HEK293T (cell line): ENCODE data around the gene SLC29A1.
A peak's percentile ranks its signal among the peaks of the same experiment; 100 is the strongest.

Source experiments
- CTCF ChIA-PET: fragments of 350-600 bp; formaldehyde crosslinking; extraction: SDS; loops from one replicate; lab custom pipeline; 2021; ENCODE audit warnings: antibody characterized with exemption, inconsistent platforms; lab: Yijun Ruan, JAX
- POLR2A ChIA-PET: fragments of 350-600 bp; formaldehyde crosslinking; extraction: SDS; loops from one replicate; lab custom pipeline; 2020; ENCODE audit warnings: antibody characterized with exemption, inconsistent platforms; lab: Yijun Ruan, JAX
- DNase-seq: peaks from one replicate; pipeline ENCODE4 v3.0.0; 2012; ENCODE audit warnings: mixed read lengths; ENCODE audit errors: extremely low spot score
- ARNT ChIP-seq: fragments of 450-650 bp; IDR thresholded peaks from 2 replicates; pipeline ENCODE4 v1.6.1; 2017; ENCODE audit warnings: mild to moderate bottlenecking
- BHLHE40 ChIP-seq: fragments of 450-650 bp; IDR thresholded peaks from 2 replicates; pipeline ENCODE4 v1.6.1; 2016; ENCODE audit warnings: mild to moderate bottlenecking, moderate library complexity, borderline replicate concordance
- CTBP1 ChIP-seq: fragments of 450-650 bp; IDR thresholded peaks from 2 replicates; pipeline ENCODE4 v1.6.1; 2016; ENCODE audit warnings: borderline replicate concordance
- ELF4 ChIP-seq: fragments of 450-650 bp; IDR thresholded peaks from 2 replicates; pipeline ENCODE4 v1.6.1; 2017; ENCODE audit warnings: antibody characterized with exemption
- FOXA1 ChIP-seq: fragments of 450-650 bp; IDR thresholded peaks from 2 replicates; pipeline ENCODE4 v1.6.1; 2016; ENCODE audit warnings: mild to moderate bottlenecking
- FOXK2 ChIP-seq: fragments of 450-650 bp; IDR thresholded peaks from 2 replicates; pipeline ENCODE4 v1.6.1; 2016; ENCODE audit warnings: mild to moderate bottlenecking
- FOXM1 ChIP-seq: fragments of 450-650 bp; IDR thresholded peaks from 2 replicates; pipeline ENCODE4 v1.6.1; 2017; ENCODE audit warnings: mild to moderate bottlenecking, borderline replicate concordance
- HDGF ChIP-seq: fragments of 450-650 bp; IDR thresholded peaks from 2 replicates; pipeline ENCODE4 v1.6.1; 2017; ENCODE audit warnings: antibody characterized with exemption, borderline replicate concordance
- L3MBTL2 ChIP-seq: fragments of 450-650 bp; conservative IDR thresholded peaks from 2 replicates; pipeline ENCODE4 v1.6.1; 2016; ENCODE audit warnings: mild to moderate bottlenecking
- LEF1 ChIP-seq: fragments of 450-650 bp; IDR thresholded peaks from 2 replicates; pipeline ENCODE4 v1.6.1; 2017; ENCODE audit warnings: mild to moderate bottlenecking, borderline replicate concordance
- NFRKB ChIP-seq: fragments of 450-650 bp; IDR thresholded peaks from 2 replicates; pipeline ENCODE4 v1.6.1; 2016; ENCODE audit warnings: mild to moderate bottlenecking, moderate library complexity
- SP1 ChIP-seq: fragments of 450-650 bp; IDR thresholded peaks from 2 replicates; pipeline ENCODE4 v1.6.1; 2017
- SUZ12 ChIP-seq: fragments of 450-650 bp; IDR thresholded peaks from 2 replicates; pipeline ENCODE4 v1.6.1; 2016; ENCODE audit warnings: mild to moderate bottlenecking
- TARDBP ChIP-seq: fragments of 450-650 bp; IDR thresholded peaks from 2 replicates; pipeline ENCODE4 v1.6.1; 2016
- ZNF384 ChIP-seq: fragments of 450-650 bp; IDR thresholded peaks from 2 replicates; pipeline ENCODE4 v1.6.1; 2016
- TF ChIP-seq, protein P1 (sequence below): fragments of 450-650 bp; IDR thresholded peaks from 2 replicates; pipeline ENCODE4 v1.6.1; 2016

The SLC29A1 gene

DNA sequence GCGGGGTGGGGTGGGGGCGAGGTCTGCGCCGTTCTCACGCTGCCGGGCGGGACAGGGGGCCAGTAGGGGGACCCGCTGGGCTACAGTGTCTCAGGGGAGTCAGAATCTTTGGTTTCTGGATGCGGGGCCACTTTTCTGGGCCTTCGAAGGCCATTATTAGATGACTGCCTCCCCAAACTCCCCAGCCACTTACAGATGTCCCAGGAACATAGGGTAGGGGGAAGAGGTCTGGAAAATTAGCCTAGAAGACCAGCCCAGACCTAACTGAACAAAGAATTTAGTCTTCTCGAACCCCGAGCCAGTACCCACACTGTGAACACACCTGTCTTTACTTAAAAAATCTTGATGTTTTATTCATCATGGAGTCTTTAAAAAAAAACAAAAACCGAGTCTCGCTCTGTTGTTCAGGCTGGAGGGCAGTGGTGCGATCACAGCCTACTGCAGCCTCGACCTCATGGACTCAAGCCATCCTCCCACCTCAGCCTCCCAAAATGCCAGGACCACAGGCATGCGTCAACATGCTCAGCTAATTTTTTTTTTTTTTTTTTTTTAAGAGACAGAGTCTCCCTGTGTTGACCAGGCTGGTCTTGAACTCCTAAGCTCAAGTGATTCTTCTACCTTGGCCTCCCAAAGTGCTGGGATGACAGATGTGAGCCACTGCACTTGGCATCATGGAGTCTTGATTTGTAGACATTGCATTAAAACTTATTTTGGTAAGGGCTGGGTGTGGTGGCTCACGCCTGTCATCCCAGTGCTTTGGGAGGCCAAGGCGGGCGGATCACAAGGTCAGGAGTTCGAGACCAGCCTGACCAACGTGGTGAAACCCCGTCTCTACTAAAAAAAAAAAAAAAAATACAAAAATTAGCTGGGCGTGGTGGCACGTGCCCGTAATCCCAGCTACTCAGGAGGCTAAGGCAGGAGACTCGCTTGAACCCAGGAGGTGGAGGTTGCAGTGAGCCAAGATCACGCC, 3.3 kb upstream of the SLC29A1 start:
- ChIA-PET POLR2A (interaction anchor here (0.6 to 2.2 kb wide), 12 partner anchors 10 to 1206 kb away, joined by 3 to 14 read pairs (median 4); partner anchors contain the start of genes HSP90AB1, KLHDC3 and SLC35B2), CTCF (interaction anchor here (0.5 to 1.5 kb wide), 4 partner anchors 9 to 48 kb away, joined by 3 to 4 read pairs (median 4); no protein-coding TSS in a partner anchor)
- DNase-seq, result no peak
- TF ChIP-seq ARNT, result no peak

- ChIA-PET POLR2A (interaction anchor here (1.0 to 8.0 kb wide), 2 partner anchors 26 to 31 kb away, joined by 3 to 65 read pairs; partner anchors contain the start of gene HSP90AB1), CTCF (interaction anchor here (0.6 kb wide), 2 partner anchors 13 to 20 kb away, joined by 3 to 4 read pairs; no protein-coding TSS in a partner anchor)
- TF ChIP-seq ELF4 (no peak), ZNF384 (no peak), TARDBP (no peak), HDGF (no peak), LEF1 (no peak), FOXM1 (no peak), CTBP1 (no peak), SUZ12 (no peak), FOXA1 (no peak), FOXK2 (no peak), ARNT (no peak), BHLHE40 (no peak), SP1 (no peak), NFRKB (no peak), L3MBTL2 (no peak)
- TF ChIP-seq, protein P1, sequence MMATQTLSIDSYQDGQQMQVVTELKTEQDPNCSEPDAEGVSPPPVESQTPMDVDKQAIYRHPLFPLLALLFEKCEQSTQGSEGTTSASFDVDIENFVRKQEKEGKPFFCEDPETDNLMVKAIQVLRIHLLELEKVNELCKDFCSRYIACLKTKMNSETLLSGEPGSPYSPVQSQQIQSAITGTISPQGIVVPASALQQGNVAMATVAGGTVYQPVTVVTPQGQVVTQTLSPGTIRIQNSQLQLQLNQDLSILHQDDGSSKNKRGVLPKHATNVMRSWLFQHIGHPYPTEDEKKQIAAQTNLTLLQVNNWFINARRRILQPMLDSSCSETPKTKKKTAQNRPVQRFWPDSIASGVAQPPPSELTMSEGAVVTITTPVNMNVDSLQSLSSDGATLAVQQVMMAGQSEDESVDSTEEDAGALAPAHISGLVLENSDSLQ, result no peak
- DNase-seq, result no peak
Observed at GRCh38 chr6:44220913-44221290, 2.5 kb upstream of the SLC29A1 start.

DNA sequence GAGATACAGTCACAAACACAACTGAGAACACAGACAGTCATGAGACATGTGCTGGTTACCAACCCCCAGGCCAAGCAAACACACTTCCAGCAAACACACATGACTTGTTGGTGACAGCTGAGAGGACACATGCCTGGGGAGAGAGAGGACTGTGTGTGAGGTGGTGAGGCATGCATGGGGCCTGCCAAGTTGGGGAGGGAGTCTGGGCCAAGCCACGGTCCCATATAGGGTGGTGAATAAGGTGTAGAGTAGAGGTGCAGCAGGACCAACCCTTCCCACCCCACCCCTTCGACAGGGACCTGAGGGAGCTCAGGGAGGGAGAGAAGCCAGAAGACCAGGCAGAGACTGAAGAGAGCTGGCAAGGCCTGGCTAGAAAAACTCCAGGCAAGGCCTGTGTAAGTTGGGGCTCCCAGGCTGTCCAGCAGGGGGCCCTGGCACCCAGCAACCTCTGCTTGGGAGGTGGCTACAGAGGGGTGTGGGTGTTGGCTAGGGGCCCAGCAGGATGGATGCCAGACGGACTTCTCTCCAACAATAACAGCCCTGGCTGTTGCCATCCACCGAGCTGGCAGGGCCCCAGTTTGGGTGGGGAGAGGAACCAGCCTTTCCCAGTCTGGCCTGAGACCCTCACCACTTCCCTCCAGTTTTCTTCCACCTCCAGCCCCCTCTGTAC, 2.0 kb upstream of the SLC29A1 start:
- TF ChIP-seq CTBP1, result no peak
- ChIA-PET POLR2A (interaction anchor here (1.0 to 8.0 kb wide), 2 partner anchors 25 to 31 kb away, joined by 3 to 65 read pairs; partner anchors contain the start of gene HSP90AB1), CTCF (interaction anchor here (0.6 to 1.8 kb wide), 2 partner anchors 13 kb away, joined by 4 read pairs; no protein-coding TSS in a partner anchor)
- DNase-seq, result peak; percentile 37

DNA sequence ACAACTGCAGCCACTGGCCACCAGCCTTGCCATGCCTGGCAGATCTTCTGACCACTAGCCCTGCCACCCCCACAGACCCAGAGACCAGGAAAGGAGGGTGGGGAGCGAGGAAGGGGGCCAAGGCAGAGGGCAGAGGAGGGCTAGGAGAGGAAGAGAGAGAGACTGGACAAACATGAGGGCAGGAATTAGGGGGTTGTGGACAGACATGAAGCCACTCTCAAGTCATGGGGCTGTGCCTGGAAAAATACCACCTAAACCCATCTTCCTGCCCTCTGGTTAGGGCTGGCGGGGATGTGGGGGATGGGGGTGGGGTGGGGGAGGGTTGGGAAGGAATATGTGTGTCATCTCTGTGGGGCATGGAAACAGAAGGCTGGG, 1.4 kb upstream of the SLC29A1 start:
- POLR2A ChIA-PET, result interaction anchor here (1.0 to 8.0 kb wide), 4 partner anchors 13 to 35 kb away, joined by 3 to 65 read pairs (median 6); partner anchors contain the start of genes HSP90AB1 and SLC35B2
- TF ChIP-seq BHLHE40 (no peak), FOXM1 (no peak), L3MBTL2 (no peak), LEF1 (no peak), ARNT (no peak), FOXA1 (no peak), NFRKB (no peak), ZNF384 (no peak), FOXK2 (no peak), CTBP1 (no peak), HDGF (no peak), SP1 (no peak), ELF4 (no peak), SUZ12 (no peak)
- TF ChIP-seq, protein P1, result no peak
- no peak for DNase-seq
- CTCF ChIA-PET, result interaction anchor here (1.8 kb wide), 1 partner anchor 13 kb away, joined by 4 read pairs; no protein-coding TSS in a partner anchor

DNA sequence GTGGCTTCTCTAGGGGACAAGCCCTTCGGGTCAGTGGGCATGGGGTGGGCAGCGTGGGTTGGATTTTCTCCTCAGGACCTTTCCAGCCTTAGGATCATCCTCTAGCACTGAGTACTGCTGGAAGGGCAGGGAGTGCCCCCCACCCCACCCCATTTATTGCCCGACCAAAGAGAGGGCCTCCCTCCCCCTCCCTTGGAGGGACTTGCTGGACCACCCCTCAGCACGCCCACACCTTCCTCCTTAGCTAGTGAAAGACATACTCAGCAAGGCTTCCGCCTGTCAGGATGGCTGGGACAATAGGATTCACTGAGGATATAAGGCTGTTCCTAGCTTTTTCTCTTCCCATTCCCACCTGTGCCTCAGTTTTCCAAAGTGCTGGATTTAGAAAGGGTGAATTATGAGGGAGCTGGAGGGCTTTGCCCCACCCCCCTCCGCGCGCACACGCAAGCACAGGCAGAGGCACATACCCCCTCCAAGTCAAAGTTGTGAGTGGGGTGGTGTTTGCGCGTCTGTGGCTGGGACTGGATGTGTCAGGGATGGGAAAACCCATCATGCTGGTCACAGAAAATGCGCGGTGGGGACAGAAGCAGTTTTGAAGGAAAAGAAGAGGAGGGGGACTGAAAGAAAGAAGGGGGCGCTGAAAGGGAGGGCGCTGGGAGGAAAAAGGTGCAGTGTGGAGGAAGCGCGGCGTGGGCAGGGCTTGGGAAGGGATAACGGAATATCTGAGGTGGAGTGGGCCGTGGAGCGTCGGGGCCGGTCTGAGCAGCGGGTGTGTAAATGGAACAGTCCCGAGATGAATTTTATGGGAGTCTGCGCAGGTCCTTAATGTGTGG, 693 bp upstream of the SLC29A1 start:
- no peak for TF ChIP-seq FOXK2
- no peak for TF ChIP-seq ARNT
- TF ChIP-seq SP1, result no peak
- TF ChIP-seq FOXM1, result no peak
- no peak for TF ChIP-seq BHLHE40
- no peak for TF ChIP-seq L3MBTL2
- no peak for TF ChIP-seq ZNF384
- TF ChIP-seq CTBP1, result no peak
- TF ChIP-seq NFRKB, result no peak
- TF ChIP-seq LEF1, result no peak
- TF ChIP-seq, protein P1, result no peak
- TF ChIP-seq FOXA1, result no peak
- ChIA-PET POLR2A (interaction anchor here (0.6 to 8.0 kb wide), 4 partner anchors 12 to 60 kb away, joined by 3 to 65 read pairs (median 6); partner anchors contain the start of genes HSP90AB1 and SLC35B2), CTCF (interaction anchor here (0.6 to 1.8 kb wide), 3 partner anchors 9 to 24 kb away, joined by 3 to 4 read pairs (median 4); no protein-coding TSS in a partner anchor)
- DNase-seq, result no peak
